CD4-positive, alpha-beta T cell treated with Interferon alpha-2 for 1 hour (primary cell): ENCODE measurements around the gene CNTNAP3.
"Not testable (repeated sequence)": the region's sequence is repeated elsewhere in the genome, so short reads cannot be mapped to it uniquely, and the experiment has no call there.

ENCODE experiments used
- DNase-seq, 2 donors: peaks; one replicate each; pipeline ENCODE4 v3.0.0-alpha.2; 2020 to 2022

Gene CNTNAP3

DNA sequence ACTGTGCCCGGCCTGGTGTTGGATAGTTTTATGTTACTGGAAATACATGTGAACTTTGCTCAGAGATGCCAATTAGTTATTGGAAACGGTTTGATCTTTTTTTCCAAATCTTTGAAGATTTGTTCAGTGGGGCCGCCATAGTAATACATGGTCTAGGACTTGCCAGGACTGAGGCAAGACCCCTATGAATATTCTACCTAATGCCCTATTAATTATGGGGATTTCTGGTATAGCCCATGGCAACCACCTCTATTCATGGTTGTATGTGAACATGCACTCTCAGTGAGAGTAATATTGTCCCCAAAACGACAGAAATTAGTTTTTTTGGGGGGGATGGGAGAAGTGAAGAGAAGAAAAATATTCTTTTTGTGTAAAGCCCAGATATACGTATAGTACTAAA is 220.3 kb downstream of the CNTNAP3 start:
- DNase-seq: not testable (repeated sequence)

GRCh38 chr9:39062966-39063365 is 225.0 kb downstream of the CNTNAP3 start:
- DNase-seq: not testable (repeated sequence)

DNA sequence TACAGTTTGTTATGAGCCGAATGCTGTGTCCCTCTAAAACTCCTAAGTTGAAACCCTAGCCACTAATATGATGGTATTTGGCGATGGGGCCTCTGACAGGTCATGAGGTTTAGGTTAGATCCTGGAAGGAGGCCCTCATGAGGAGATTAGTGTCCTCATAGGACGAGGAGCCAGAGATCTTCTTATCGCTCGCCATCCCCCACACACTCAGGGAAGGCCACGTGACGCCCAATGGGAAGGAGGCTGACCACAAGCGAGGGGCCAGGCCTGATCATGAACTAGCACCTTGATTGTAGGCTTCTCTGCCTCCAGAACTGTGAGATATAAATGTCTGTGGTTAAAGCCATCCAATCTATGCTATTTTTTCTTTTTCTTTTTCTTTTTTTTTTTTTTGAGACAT is 233.5 kb downstream of the CNTNAP3 start:
- not testable (repeated sequence) for DNase-seq

- DNase-seq: not testable (repeated sequence)
Observed at GRCh38 chr9:39046833-39047232, 241.1 kb downstream of the CNTNAP3 start.

DNA sequence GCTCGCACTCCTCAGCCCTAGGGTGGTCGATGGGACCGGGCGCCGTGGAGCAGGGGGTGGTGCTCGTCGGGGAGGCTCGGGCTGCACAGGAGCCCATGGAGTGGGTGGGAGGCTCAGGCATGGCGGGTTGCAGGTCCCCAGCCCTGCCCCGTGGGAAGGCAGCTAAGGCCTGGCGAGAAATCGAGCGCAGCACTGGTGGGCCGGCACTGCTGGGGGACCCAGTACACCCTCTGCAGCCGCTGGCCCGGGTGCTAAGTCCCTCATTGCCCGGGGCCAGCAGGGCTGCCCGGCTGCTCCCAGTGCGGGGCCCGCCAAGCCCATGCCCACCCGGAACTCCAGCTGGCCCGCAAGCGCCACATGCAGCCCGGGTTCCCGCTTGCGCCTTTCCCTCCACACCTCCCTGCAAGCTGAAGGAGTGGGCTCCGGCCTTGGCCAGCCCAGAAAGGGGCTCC is 245.6 kb downstream of the CNTNAP3 start:
- not testable (repeated sequence) for DNase-seq

GRCh38 chr9:39041774-39042173 is 246.2 kb downstream of the CNTNAP3 start:
- DNase-seq: not testable (repeated sequence)

DNA sequence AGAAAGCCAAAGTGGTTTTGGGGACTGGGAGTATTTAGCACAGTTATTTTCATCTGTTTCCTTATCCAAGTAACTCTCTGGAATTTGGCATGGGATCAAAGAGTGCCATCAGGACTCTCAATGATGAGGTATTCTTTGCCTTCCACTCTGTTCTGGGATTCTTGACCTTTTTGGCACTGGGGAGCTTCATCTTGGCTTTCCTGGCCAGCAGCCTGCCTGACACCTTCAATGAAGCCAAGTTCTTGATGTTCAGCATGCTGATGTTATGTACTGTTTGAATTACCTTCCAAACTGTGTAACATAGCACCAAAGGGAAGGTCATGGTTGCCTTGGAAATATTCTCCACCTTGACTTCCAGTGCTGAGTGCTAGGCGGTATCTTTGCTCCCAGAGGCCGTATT is 248.8 kb downstream of the CNTNAP3 start:
- not testable (repeated sequence) for DNase-seq

GRCh38 chr9:39038221-39038620 is 249.7 kb downstream of the CNTNAP3 start:
- DNase-seq: not testable (repeated sequence)

- DNase-seq: not testable (repeated sequence)
Observed at GRCh38 chr9:39033849-39034248, 254.1 kb downstream of the CNTNAP3 start.

GRCh38 chr9:39030204-39031019 is 257.6 kb downstream of the CNTNAP3 start:
- not testable (repeated sequence) for DNase-seq

GRCh38 chr9:39028855-39029254 is 259.1 kb downstream of the CNTNAP3 start:
- not testable (repeated sequence) for DNase-seq

DNA sequence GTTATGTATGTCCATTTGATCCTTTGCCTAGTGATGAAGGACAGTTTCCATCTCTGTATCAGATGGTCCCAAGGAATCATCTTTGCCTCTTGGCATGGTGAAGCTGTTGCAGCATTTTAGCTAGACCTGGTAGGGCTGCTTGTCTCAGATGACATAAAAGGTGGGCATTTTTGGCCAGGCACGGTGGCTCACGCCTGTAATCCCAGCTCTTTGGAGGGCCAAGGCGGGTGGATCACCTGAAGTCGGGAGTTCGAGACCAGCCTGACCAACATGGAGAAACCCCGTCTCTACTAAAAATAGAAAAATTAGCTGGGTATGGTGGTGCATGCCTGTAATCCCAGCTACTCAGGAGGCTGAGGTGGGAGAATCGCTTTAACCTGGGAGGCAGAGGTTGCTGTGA is 259.8 kb downstream of the CNTNAP3 start:
- DNase-seq: not testable (repeated sequence)

DNA sequence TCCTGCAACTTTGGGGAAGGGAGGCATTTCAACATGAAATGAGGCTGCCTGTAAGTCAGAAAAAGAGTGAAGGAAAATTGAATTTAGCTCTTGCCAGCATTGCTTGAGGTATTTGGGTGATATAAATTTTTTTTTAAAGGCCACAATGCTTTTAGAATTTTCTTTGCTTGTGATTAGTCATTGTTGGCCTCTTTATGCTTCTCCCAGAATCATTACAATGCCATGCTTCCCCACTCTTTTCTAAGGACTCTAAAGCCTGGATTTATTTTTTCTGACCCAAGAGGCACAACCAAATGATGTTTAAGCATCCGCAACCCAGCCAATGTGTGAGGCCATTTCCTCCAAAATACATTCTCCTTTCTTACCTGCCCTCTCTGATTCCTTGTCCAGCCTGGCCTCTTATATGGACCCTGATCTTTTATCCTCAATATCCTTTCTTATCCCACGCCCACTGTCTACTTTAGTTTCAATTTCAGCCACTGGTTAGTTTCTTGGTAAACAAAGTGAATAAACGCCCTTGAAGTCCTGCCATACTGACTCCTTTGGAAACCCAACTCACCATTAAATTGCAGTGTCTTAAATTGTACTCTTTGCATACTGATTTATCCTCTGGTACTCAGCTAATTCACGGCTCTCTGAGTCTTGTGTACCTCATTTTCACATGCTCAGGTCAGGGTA is 261.9 kb downstream of the CNTNAP3 start:
- not testable (repeated sequence) for DNase-seq
